Upper lobe of right lung (tissue), 1 donor: ENCODE data around the gene ADAMTS16. TPM values are rescaled to one million over a fixed set of nuclear protein-coding genes. Genes with fewer than 3 reads are reported as not detected.
A peak's percentile ranks its signal among the peaks of the same experiment; 100 is the strongest.

ENCODE experiments used
- ATAC-seq: fragments of 200-7000 bp; cut with Tn5 transposase; one replicate; pipeline ENCODE4 v1.9.1; 2020; ENCODE audit warnings: mild to moderate bottlenecking, moderate library complexity
- DNase-seq: peaks from one replicate; pipeline ENCODE4 v3.0.0-alpha.2; 2020
- H3K27ac ChIP-seq: fragments of 200-600 bp; one replicate; pipeline ENCODE4 v1.8.0; 2022
- H3K27me3 ChIP-seq: fragments of 200-600 bp; one replicate; pipeline ENCODE4 v1.8.0; 2022; ENCODE audit warnings: mild to moderate bottlenecking
- H3K36me3 ChIP-seq: fragments of 200-600 bp; one replicate; pipeline ENCODE4 v1.8.0; 2022
- H3K4me1 ChIP-seq: fragments of 200-600 bp; one replicate; pipeline ENCODE4 v1.8.0; 2022
- H3K4me3 ChIP-seq: fragments of 200-600 bp; one replicate; pipeline ENCODE4 v1.8.0; 2022; ENCODE audit warnings: mild to moderate bottlenecking
- H3K9me3 ChIP-seq: fragments of 200-600 bp; one replicate; pipeline ENCODE4 v1.8.0; 2022
- intact Hi-C: fragments of 100-400 bp; cut with DNase I; formaldehyde crosslinking; loops from one replicate; pipeline ENCODE4 v1.11.0; 2022
- total RNA-seq: library from RNA; stranded (reverse); fragmentation: NEBNext Ultra II Directional; extraction: Animal tissue kit (Norgen Biotek cat#: 25700); gene quantifications from one replicate; pipeline ENCODE4 v1.2.1, GENCODE V29; 2021
- TF ChIP-seq, protein P1 (sequence below): fragments of 200-600 bp; IDR thresholded peaks from one replicate; pipeline ENCODE4 v1.8.0; 2022; ENCODE audit warnings: antibody characterized with exemption
- donor health status: DM: no; HTN: yes; CAD: no; lungs with severe emphysema.

The ADAMTS16 gene
- total RNA-seq, 1 donor from 2014 or later: 0.26 TPM

DNA sequence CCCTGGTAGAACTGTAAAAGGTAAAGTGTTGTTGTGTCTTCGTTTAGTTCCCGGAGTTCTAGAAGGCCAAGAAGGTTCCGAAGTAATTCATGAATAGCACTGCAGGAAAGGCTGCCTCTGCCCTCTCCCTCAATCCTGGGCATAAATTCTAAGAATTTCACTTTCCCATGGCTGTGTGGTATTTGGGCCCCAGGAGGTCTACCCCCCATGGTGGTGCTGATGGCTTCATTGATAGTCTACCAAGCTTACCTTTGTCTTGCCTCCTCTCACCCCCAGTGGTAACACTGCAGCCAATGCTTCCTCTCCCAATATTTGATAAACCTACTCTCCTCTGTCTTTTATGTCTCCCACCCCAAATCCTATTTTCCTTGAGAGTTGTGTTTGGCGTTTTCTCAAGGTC, 39.5 kb downstream of the ADAMTS16 start:
- H3K4me1 ChIP-seq: no peaks in the 10 kb centered on the region
- H3K27ac ChIP-seq: no peak overlapping the region
- TF ChIP-seq, protein P1, sequence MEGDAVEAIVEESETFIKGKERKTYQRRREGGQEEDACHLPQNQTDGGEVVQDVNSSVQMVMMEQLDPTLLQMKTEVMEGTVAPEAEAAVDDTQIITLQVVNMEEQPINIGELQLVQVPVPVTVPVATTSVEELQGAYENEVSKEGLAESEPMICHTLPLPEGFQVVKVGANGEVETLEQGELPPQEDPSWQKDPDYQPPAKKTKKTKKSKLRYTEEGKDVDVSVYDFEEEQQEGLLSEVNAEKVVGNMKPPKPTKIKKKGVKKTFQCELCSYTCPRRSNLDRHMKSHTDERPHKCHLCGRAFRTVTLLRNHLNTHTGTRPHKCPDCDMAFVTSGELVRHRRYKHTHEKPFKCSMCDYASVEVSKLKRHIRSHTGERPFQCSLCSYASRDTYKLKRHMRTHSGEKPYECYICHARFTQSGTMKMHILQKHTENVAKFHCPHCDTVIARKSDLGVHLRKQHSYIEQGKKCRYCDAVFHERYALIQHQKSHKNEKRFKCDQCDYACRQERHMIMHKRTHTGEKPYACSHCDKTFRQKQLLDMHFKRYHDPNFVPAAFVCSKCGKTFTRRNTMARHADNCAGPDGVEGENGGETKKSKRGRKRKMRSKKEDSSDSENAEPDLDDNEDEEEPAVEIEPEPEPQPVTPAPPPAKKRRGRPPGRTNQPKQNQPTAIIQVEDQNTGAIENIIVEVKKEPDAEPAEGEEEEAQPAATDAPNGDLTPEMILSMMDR: no peak
- intact Hi-C loops: no loop called here
- no peaks in the 10 kb centered on the region for H3K9me3 ChIP-seq
- no peak for ATAC-seq
- H3K36me3 ChIP-seq: no peaks in the 10 kb centered on the region
- no peaks in the 10 kb centered on the region for H3K27me3 ChIP-seq
- H3K4me3 ChIP-seq: no peak overlapping the region
- DNase-seq: no peak

DNA sequence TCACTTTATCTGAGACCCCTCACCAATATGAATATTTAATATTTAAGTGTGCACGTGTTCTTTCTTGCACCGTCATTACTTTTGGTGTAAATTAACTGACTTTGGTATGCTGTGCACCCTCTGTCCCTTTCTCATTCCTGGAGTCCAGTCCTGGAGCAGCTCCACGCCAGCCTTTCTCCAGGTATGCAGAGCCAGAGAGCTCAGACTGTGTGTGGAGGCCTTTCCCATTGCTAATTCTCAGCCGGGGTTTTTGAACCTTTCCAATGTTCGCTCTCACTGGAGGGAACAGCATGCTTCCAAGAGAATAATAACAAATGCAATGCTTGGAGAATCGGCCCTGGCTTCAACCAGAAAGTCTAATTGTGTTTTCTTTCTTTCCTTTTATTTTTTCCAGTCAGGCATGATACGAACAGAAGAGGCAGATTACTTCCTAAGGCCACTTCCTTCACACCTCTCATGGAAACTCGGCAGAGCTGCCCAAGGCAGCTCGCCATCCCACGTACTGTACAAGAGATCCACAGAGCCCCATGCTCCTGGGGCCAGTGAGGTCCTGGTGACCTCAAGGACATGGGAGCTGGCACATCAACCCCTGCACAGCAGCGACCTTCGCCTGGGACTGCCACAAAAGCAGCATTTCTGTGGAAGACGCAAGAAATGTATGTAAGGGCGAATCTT, 41.7 kb downstream of the ADAMTS16 start:
- intact Hi-C loops: no loop called here
- DNase-seq (no peak), ATAC-seq (no peak)
- no peak overlapping the region for H3K4me3 ChIP-seq
- H3K36me3 ChIP-seq: no peaks in the 10 kb centered on the region
- TF ChIP-seq, protein P1: no peak
- no peaks in the 10 kb centered on the region for H3K9me3 ChIP-seq
- H3K27ac ChIP-seq: no peak overlapping the region
- no peaks in the 10 kb centered on the region for H3K4me1 ChIP-seq
- H3K27me3 ChIP-seq: no peaks in the 10 kb centered on the region

GRCh38 chr5:5182508-5183188, 42.5 kb downstream of the ADAMTS16 start:
- Histone ChIP-seq H3K9me3 (no peaks in the 10 kb centered on the region), H3K4me3 (no peak overlapping the region), H3K27ac (no peak overlapping the region), H3K27me3 (no peaks in the 10 kb centered on the region), H3K36me3 (no peaks in the 10 kb centered on the region), H3K4me1 (no peaks in the 10 kb centered on the region)
- intact Hi-C loops: no loop called here
- ATAC-seq (no peak), DNase-seq (no peak)
- TF ChIP-seq, protein P1: no peak

DNA sequence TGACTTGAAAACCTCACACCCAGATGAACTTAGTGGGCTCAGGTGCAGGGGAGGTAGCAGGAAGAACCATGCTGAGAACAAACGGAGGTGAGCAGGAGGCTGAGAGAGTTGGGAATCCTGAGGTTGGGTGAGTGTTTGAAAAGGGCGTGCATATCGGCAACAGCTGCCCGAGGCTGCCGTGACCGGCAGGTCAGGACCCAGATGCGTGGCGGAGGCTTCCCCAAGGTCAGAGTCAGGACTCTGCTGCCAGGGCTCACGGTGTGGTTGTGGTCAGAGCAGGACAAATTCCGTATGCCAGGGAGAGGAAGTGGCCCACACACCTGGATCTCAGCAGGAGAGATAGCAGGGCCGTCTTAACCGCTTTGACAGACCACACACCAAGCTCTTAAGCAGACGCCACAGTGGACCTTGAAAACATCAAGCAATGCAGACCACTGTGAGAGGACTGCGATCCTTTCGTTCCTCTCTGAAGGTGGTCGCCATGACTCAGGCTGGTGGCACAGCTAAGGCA, 43.1 kb downstream of the ADAMTS16 start:
- intact Hi-C loops: no loop called here
- DNase-seq (no peak), ATAC-seq (peak; percentile 35)
- Histone ChIP-seq H3K27me3 (no peaks in the 10 kb centered on the region), H3K27ac (no peak overlapping the region), H3K4me1 (no peaks in the 10 kb centered on the region), H3K36me3 (no peaks in the 10 kb centered on the region), H3K9me3 (no peaks in the 10 kb centered on the region), H3K4me3 (no peak overlapping the region)
- TF ChIP-seq, protein P1: no peak

- ATAC-seq (peak; percentile 31), DNase-seq (no peak)
- Histone ChIP-seq H3K4me3 (no peak overlapping the region), H3K9me3 (no peaks in the 10 kb centered on the region), H3K27ac (no peak overlapping the region), H3K36me3 (no peaks in the 10 kb centered on the region), H3K4me1 (no peaks in the 10 kb centered on the region), H3K27me3 (no peaks in the 10 kb centered on the region)
- intact Hi-C loops: no loop called here
- TF ChIP-seq, protein P1: no peak
Observed at GRCh38 chr5:5183933-5184332, 43.8 kb downstream of the ADAMTS16 start.
